ENCODE results near the gene PKDREJ. TPM values are rescaled to one million over a fixed set of nuclear protein-coding genes. Genes with fewer than 3 reads are reported as not detected.

Gene PKDREJ
- total RNA-seq, 4 donors from 2014 or later, result 0.10 to 0.21 (median 0.11) TPM; not detected in 1

DNA sequence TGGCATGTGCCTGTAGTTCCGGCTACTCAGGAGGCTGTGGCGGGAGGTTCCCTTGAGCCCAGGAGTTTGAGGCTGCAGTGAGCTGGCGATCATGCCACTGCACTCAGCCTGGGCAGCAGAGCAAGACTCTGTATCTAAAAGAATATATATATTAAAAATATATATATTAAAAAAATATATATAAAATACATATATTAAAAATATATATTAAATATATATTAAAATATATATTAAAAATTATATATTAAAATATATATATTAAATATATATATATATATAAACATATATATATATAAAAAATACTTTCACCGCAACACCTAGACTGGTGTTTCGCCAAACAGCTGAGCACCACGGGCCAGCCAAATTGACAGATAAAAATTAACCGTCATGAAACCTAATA, 13.4 kb upstream of the PKDREJ start:
- DNase-seq, result no peak
- Histone ChIP-seq H3K4me1 (no peaks in the 10 kb centered on the region), H3K9me3 (no peaks in the 10 kb centered on the region), H3K27me3 (no peaks in the 10 kb centered on the region), H3K36me3 (peaks cover 32 to 58% of the 10 kb centered on the region in 2 donors), H3K27ac (no peak overlapping the region), H3K4me3 (replicated peaks in 1 of 3) (no peak overlapping the region)
- TF ChIP-seq POLR2A (IDR thresholded peaks at IDR 0.05), result no peak
- TF ChIP-seq, protein P1, sequence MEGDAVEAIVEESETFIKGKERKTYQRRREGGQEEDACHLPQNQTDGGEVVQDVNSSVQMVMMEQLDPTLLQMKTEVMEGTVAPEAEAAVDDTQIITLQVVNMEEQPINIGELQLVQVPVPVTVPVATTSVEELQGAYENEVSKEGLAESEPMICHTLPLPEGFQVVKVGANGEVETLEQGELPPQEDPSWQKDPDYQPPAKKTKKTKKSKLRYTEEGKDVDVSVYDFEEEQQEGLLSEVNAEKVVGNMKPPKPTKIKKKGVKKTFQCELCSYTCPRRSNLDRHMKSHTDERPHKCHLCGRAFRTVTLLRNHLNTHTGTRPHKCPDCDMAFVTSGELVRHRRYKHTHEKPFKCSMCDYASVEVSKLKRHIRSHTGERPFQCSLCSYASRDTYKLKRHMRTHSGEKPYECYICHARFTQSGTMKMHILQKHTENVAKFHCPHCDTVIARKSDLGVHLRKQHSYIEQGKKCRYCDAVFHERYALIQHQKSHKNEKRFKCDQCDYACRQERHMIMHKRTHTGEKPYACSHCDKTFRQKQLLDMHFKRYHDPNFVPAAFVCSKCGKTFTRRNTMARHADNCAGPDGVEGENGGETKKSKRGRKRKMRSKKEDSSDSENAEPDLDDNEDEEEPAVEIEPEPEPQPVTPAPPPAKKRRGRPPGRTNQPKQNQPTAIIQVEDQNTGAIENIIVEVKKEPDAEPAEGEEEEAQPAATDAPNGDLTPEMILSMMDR (IDR thresholded peaks at IDR 0.05), result no peak
- 96 to 97% methylated on average over 7 of the region's 7 CpGs for WGBS, 2 donors
- intact Hi-C loops (cut with DNase I), result no loop called here

DNA sequence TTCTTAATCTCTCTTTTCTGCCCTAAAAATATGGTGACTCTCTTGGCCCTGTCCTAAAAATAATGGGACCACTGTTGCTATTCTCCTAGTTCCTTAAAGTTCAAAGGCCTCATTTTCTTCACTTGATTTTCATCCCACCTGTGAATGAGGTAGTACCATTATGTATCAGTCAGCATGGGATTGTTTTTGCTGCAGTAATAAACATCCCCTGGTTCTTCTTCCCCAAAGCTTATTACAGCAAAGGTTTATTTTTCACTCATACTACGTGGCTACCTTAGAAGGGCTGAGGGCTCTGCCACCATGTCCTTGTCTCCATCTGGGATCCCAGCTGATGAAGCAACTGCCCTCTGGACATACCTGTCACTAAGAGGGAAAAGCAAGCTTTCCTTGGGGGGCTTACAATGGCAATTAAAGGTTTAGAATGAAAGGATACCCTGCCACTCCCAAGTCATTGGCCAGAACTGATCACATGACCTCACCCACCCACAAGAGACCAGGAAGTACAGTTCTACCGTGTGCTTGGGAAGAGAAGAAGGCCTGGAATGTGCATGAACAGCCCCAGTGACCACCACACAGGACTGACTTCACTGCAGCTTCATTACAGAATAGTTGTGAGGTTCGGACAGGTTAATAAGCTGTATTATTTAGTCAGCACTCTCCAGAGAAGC, 12.4 kb upstream of the PKDREJ start:
- no peaks in the 10 kb centered on the region for H3K4me1 ChIP-seq
- 72 to 93% methylated on average over 3 of the region's 3 CpGs for WGBS, 2 donors
- no peak for DNase-seq
- no peaks in the 10 kb centered on the region for H3K9me3 ChIP-seq
- H3K36me3 ChIP-seq, result peaks cover 32 to 56% of the 10 kb centered on the region in 2 donors
- no peak overlapping the region for H3K27ac ChIP-seq
- no peaks in the 10 kb centered on the region for H3K27me3 ChIP-seq
- H3K4me3 ChIP-seq (replicated peaks in 1 of 3), result no peak overlapping the region
- TF ChIP-seq, protein P1 (IDR thresholded peaks at IDR 0.05), result no peak
- TF ChIP-seq POLR2A (IDR thresholded peaks at IDR 0.05), result no peak
- intact Hi-C loops (cut with DNase I), result no loop called here

DNA sequence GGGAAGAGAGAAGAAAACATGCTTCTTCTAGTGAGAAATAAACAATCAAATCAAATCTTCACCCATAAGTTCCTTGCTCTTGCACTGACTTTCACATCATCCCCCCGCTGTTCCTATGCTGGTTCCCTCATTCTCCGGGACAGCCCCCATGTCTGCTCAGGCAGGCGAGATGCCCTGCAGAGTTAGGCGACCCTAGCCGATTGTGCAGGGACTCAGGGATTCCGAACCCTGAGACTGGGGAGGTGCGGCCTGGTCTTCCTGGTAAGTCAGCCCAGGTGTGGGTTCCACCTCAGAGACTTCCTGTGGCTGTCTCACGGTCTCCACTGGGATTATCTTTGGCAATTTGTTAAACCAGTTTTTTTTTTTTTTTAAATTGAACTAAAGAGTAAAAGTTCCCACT, 11.2 kb upstream of the PKDREJ start:
- H3K36me3 ChIP-seq, result peaks cover 25 to 45% of the 10 kb centered on the region in 2 donors
- no peaks in the 10 kb centered on the region for H3K9me3 ChIP-seq
- 96 to 97% methylated on average over 8 of the region's 8 CpGs for WGBS, 2 donors
- no peaks in the 10 kb centered on the region for H3K4me1 ChIP-seq
- intact Hi-C loops (cut with DNase I), result no loop called here
- TF ChIP-seq, protein P1 (IDR thresholded peaks at IDR 0.05), result no peak
- TF ChIP-seq POLR2A (IDR thresholded peaks at IDR 0.05), result no peak
- no peaks in the 10 kb centered on the region for H3K27me3 ChIP-seq
- no peak overlapping the region for H3K4me3 ChIP-seq (replicated peaks in 1 of 3)
- no peak for DNase-seq
- no peak overlapping the region for H3K27ac ChIP-seq

DNA sequence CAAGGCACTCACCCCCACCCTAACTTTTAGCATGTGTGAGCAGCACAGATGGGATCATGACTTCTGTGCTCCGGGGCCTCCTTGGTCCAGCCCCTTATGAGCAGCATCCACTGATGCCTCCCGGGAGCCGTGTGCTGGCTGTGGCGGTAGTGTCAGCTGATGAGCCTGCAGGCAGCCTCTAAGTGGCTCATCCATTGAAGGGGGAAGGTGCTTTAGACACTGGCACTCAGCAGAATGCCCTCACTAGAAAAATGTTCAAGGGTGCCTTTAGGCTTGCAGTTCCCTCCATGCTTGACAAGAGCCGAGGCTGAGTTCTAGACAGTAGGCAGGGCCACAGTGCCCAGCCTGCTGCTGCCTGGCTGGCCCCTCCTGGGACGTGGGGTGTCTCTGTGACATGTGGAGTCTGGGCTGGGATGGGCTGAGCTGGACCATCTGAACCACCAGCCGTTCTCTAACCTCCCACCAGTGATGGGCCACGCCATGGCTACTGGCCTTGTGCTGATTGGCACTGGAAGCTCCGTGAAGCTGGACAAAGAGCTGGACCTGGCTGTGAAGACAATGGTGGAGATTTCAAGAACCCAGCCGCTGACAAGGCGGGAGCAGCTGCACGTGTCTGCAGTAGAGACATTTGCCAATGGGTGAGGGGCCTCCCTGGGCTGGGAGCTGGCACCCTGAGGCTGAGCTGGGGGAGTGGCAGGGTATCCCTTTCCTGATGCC, 10.4 kb upstream of the PKDREJ start:
- intact Hi-C loops (cut with DNase I), result no loop called here
- no peak for DNase-seq
- H3K36me3 ChIP-seq, result peaks cover 17 to 38% of the 10 kb centered on the region in 2 donors

More for the DNA sequence above, 10.4 kb upstream of the PKDREJ start:
- 89 to 98% methylated on average over 8 to 11 of the region's 12 CpGs for WGBS, 2 donors
- Histone ChIP-seq H3K27me3 (no peaks in the 10 kb centered on the region), H3K4me1 (peaks cover 0 to 6% of the 10 kb centered on the region in 2 donors), H3K27ac (no peak overlapping the region), H3K9me3 (no peaks in the 10 kb centered on the region), H3K4me3 (replicated peaks in 1 of 3) (no peak overlapping the region)
- TF ChIP-seq, protein P1 (IDR thresholded peaks at IDR 0.05), result no peak
- no peak for TF ChIP-seq POLR2A (IDR thresholded peaks at IDR 0.05)

Measured in thyroid gland (tissue), 4 donors.